ENCODE results near the gene PLAC9.

- TF ChIP-seq CTCF (IDR thresholded peaks at IDR 0.05; ENCODE audit: low read length) (no peak), EZH2 (optimal IDR thresholded peaks at IDR 0.05; ENCODE audit: low read depth, low read length) (no peak)
Measured at GRCh38 chr10:80187060-80187459, 54.5 kb downstream of the PLAC9 start.

Data from MM.1S (cell line).